Hepatocyte (in vitro differentiated cells): ENCODE measurements around the gene ZNF764. TPM values are rescaled to one million over a fixed set of nuclear protein-coding genes. Genes with fewer than 3 reads are reported as not detected.

Experiments used
- DNase-seq: peaks from one replicate; pipeline ENCODE4 v3.0.0-alpha.2; 2016; ENCODE audit warnings: low spot score
- H2AFZ ChIP-seq: fragments of 200-600 bp; sonication (generic); 2 replicates; pipeline ENCODE4 v1.6.0; 2016; ENCODE audit warnings: antibody characterized with exemption, mild to moderate bottlenecking
- H3K27ac ChIP-seq: fragments of 200-600 bp; sonication (generic); 2 replicates; pipeline ENCODE4 v1.5.1; 2016; ENCODE audit warnings: mild to moderate bottlenecking
- H3K27me3 ChIP-seq: fragments of 200-600 bp; sonication (generic); 2 replicates; pipeline ENCODE4 v1.6.1; 2016
- H3K36me3 ChIP-seq: fragments of 200-600 bp; sonication (generic); replicated peaks from 2 replicates; pipeline ENCODE4 v1.5.1; 2016; ENCODE audit warnings: low read depth; ENCODE audit not compliant: insufficient read depth
- H3K4me1 ChIP-seq: fragments of 200-600 bp; sonication (generic); 2 replicates; pipeline ENCODE4 v1.5.1; 2016; ENCODE audit warnings: mild to moderate bottlenecking, moderate library complexity; ENCODE audit not compliant: insufficient read depth
- H3K4me2 ChIP-seq: fragments of 200-600 bp; sonication (generic); 2 replicates; pipeline ENCODE4 v1.6.0; 2016
- H3K4me3 ChIP-seq: fragments of 200-600 bp; sonication (generic); 2 replicates; pipeline ENCODE4 v1.5.1; 2016; ENCODE audit warnings: mild to moderate bottlenecking
- H3K79me2 ChIP-seq: fragments of 200-600 bp; sonication (generic); 2 replicates; pipeline ENCODE4 v1.6.0; 2017; ENCODE audit warnings: mild to moderate bottlenecking
- H3K9me2 ChIP-seq: fragments of 200-600 bp; sonication (generic); replicated peaks from 2 replicates; pipeline ENCODE4 v1.6.0; 2017; ENCODE audit warnings: mild to moderate bottlenecking; ENCODE audit not compliant: insufficient read depth
- H3K9me3 ChIP-seq: fragments of 200-600 bp; sonication (generic); 2 replicates; pipeline ENCODE4 v1.5.1; 2016; ENCODE audit warnings: low read depth, mild to moderate bottlenecking
- H4K20me1 ChIP-seq: fragments of 200-600 bp; sonication (generic); 2 replicates; pipeline ENCODE4 v1.6.0; 2016; ENCODE audit warnings: mild to moderate bottlenecking; ENCODE audit not compliant: insufficient read depth, poor library complexity, severe bottlenecking
- CTCF ChIP-seq: fragments of 200-600 bp; sonication (generic); IDR thresholded peaks from 2 replicates; pipeline ENCODE4 v1.5.1; 2016; ENCODE audit warnings: antibody characterized with exemption, mild to moderate bottlenecking; ENCODE audit not compliant: poor library complexity
- EZH2 ChIP-seq: fragments of 200-600 bp; sonication (generic); IDR thresholded peaks from 2 replicates; pipeline ENCODE4 v1.6.1; 2016; ENCODE audit warnings: antibody characterized with exemption, mild to moderate bottlenecking, borderline replicate concordance
- EZH2phosphoT487 ChIP-seq: fragments of 200-600 bp; sonication (generic); IDR thresholded peaks from one replicate; pipeline ENCODE4 v1.6.1; 2018; ENCODE audit warnings: antibody characterized with exemption, mild to moderate bottlenecking, low read depth, moderate library complexity; ENCODE audit not compliant: unreplicated experiment, severe bottlenecking
- WGBS: methylation state at CpG from one replicate; pipeline ENCODE4 v1.1.6; 2016; ENCODE audit warnings: low lambda C conversion rate; ENCODE audit errors: missing lambda C conversion rate; 5-methylcytosine and 5-hydroxymethylcytosine counted together
- polyA plus RNA-seq: library from polyadenylated mRNA; unstranded; fragments of >200 nt; fragmentation: Nextera tagmentation; extraction: Ambion mirVana; gene quantifications from 2 replicates; pipeline ENCODE4 v1.2.1, GENCODE V29; 2016
- total RNA-seq: library from RNA; depleted of rRNA; stranded (reverse); fragments of >200 nt; gene quantifications from 2 replicates; pipeline ENCODE4 v1.2.3, GENCODE V29; 2014

ZNF764 gene
- total and polyA plus RNA-seq, 2 experiments from 2014 or later, result 9.8 to 12.1 TPM

- DNase-seq, result no peak
- TF ChIP-seq EZH2phosphoT487 (no peak), CTCF (no peak), EZH2 (no peak)
These were observed 25.0 kb downstream of the ZNF764 start for GRCh38 chr16:30533146-30533522.

GRCh38 chr16:30532285-30533145 lies 25.7 kb downstream of the ZNF764 start:
- Histone ChIP-seq H3K4me3 (no peak overlapping the region), H3K4me1 (peaks cover 31% of the 10 kb centered on the region), H3K79me2 (peaks cover 42% of the 10 kb centered on the region), H3K9me2 (no peaks in the 10 kb centered on the region), H4K20me1 (no peaks in the 10 kb centered on the region), H3K27ac (no peak overlapping the region), H3K27me3 (no peaks in the 10 kb centered on the region), H3K4me2 (peak overlapping the region; percentile 81), H3K9me3 (no peaks in the 10 kb centered on the region), H3K36me3 (no peaks in the 10 kb centered on the region), H2AFZ (no peak overlapping the region)
- no peak for DNase-seq
- TF ChIP-seq CTCF (no peak), EZH2phosphoT487 (no peak), EZH2 (no peak)
- 99% methylated on average over 51 of the region's 57 CpGs for WGBS

More at GRCh38 chr16:30533146-30533522, 25.0 kb downstream of the ZNF764 start:
- Histone ChIP-seq H3K9me2 (no peaks in the 10 kb centered on the region), H4K20me1 (no peaks in the 10 kb centered on the region), H2AFZ (no peak overlapping the region), H3K4me3 (no peak overlapping the region), H3K27me3 (no peaks in the 10 kb centered on the region), H3K9me3 (no peaks in the 10 kb centered on the region), H3K4me2 (peak overlapping the region; percentile 81), H3K27ac (no peak overlapping the region), H3K36me3 (no peaks in the 10 kb centered on the region), H3K79me2 (peaks cover 42% of the 10 kb centered on the region), H3K4me1 (peaks cover 25% of the 10 kb centered on the region)
- WGBS, result 77% methylated on average over 11 of the region's 11 CpGs

GRCh38 chr16:30530163-30531037 lies 27.8 kb downstream of the ZNF764 start:
- no peaks in the 10 kb centered on the region for H4K20me1 ChIP-seq
- no peaks in the 10 kb centered on the region for H3K9me2 ChIP-seq
- H3K9me3 ChIP-seq, result no peaks in the 10 kb centered on the region
- H3K27me3 ChIP-seq, result no peaks in the 10 kb centered on the region
- WGBS, result 83% methylated on average over 13 of the region's 13 CpGs
- peaks cover 16% of the 10 kb centered on the region for H3K4me1 ChIP-seq
- H3K36me3 ChIP-seq, result no peaks in the 10 kb centered on the region
- H2AFZ ChIP-seq, result no peak overlapping the region
- no peak overlapping the region for H3K4me3 ChIP-seq
- TF ChIP-seq EZH2phosphoT487 (no peak), EZH2 (no peak), CTCF (no peak)
- no peak overlapping the region for H3K4me2 ChIP-seq
- H3K79me2 ChIP-seq, result peaks cover 32% of the 10 kb centered on the region
- H3K27ac ChIP-seq, result no peak overlapping the region
- DNase-seq, result no peak
